Measurements from ENCODE around the gene OARD1.
A peak's percentile ranks its signal among the peaks of the same experiment; 100 is the strongest.

Gene OARD1

DNA sequence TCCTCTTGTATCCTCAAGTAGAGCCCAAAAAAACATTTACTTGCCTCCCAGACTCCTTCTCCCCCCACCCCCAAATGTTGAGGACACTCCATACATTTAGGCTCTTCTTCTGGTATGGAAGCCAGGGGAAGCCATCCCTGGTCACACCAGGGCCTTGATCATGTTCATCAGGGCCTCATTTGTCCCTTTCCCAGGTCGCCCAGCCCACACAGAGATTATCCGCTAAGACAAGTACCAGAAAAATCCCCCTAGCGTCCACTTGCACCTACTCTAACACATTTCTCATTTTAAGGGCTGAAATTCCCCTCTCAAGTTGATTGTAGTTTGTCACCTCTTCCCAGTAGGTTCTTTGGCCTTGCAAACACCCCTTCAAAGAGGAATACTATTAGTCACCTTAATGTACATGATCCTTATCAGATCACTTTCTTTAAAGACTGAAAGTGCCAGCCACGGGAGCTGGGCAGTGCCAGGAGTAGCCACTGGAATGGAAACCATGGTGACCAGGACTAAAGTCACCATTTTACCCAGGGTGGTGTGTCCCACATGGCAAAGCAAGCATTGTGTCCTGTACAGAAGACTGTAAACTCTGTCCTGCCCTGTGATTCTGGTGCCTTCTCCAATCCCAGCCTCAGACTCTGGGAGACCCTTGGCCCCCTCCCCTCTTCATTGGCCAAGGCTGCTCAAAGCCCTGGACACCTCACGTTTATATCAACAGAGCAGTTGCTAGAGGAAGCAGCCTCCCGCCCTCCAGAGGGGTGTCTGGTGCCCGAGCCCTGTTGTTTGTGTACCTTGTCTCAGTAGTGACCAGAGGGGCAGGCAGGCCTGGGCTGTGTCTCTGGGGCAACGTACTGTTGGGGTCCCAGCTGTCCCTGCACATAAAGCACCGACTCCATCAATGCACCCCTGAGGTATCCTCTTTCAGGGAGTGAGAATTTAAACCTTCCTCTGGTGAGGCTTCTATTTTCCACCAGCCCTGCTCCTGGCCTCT, 24.1 kb downstream of the OARD1 start:
- no peak for DNase-seq

DNA sequence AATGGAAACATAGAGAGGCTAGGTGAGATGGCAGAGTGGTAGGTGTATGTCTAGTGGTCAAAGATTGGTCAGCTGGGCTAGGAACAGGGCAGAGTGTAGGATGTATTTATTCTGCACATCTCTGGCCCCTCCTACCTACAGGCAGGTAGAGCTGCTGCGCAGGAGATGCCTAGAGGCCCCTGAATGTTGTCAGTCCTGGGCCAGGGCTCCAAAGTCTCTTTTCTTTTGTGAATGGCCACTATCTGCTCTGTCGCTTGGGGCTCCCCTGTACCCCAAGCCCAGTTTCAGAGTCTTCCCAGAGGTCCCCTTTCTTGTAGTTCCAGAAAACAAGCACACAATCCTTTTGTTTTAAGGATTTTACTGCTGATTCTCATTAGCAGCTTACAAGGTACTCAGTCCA, 24.9 kb downstream of the OARD1 start:
- no peak for DNase-seq

DNA sequence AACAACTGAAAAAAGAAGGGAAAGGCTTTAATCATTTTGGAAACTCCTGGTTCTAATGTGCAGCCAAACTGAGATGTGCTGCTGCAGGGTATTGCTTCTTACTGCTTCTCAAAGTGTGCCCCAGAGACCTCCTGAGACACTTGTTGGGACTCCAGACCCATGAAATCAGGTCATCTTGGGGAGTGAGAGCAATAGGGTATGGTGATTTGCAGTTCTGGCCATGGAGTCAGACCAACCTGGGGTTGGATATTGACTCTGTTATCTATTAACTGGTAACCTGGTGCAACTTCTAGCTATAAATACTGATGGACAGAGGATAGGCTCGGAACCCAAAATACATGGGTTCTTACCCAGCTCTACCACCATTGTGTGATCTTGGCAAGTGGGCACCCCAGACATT, 26.1 kb downstream of the OARD1 start:
- no peak for DNase-seq

DNA sequence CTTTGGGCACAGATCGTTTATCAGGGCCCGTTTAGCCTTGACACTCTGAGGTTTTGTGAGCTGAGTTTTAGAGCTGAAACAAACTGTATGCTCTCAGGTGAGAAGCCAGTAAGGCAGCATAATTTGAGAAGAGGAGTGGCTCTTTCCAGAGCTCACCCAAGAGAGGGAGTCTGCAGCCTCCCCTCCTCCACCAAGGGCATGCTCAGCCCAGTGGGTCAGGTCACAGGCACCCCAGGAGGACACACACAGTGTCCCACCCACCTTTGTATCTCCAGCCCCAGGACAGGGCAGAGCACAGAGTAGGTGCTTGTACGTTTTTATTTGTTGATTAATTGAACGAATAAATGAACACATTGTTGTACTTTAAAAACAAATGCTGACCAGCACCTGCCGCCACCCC, 26.5 kb downstream of the OARD1 start:
- no peak for DNase-seq

DNA sequence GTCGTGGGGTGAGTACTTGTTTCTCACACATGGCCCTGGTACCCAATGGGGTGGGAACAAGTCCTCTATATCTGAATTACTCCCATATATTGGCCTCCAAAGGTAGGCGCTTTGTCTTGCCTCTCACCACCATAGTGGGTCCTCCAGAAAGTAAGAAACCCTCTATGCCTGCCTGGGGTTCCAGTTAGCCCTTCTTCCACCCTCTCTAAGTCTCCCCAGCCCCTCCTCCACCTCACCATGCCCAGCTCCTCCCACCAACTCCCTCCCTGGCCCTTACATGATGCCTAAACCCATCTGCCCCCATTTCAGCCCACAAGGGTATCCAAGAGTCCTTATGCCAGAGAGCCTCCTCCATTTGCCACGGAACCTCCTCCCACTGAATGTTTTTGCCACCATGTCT, 29.0 kb downstream of the OARD1 start:
- no peak for DNase-seq

DNA sequence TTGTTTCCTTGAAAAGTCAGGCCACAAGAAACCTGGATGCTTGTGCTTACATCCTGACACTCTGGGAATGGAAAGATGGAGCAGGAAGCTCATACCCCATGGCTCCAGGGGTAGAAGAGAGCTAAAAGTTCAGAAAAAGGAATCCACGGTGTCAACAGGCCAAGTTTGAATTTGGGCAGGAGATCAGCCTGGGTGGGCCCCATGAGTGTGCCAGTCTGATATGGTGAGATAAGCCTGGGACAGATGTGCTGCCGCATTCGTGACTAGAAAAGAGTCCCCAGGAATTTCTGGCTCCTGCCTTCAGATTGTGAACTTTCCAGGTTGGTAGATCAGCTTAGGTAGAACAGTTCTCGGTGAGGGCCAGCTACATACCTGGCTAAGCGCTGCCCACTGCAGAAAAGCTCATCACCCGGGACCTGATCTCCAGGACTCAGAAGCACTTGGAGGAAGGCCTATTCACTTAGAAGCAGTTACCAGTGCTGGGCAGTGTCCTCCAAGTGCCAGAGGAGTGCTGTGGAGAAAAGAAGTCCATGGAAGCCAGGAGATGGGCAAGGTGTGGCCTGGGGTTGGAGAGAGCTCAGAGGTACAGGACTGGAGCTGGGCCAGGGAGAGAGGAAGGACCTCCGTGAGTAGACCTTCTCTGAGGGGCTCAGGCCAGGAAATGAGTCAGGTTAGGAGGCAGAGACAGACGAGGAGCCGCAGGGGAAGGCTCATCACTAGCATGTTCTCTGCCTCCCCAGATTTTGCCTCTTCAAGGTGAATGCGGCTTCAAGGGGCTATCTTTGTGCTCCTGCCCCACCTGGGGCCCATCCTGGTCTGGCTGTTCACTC, 29.7 kb downstream of the OARD1 start, which contains the start of gene TSPO2:
Gene TSPO2, plus strand, starts transcription at position 242 of the 830 bp plus-strand sequence. Its CDS starts 519 bp downstream, at position 761.
- no peak for DNase-seq

DNA sequence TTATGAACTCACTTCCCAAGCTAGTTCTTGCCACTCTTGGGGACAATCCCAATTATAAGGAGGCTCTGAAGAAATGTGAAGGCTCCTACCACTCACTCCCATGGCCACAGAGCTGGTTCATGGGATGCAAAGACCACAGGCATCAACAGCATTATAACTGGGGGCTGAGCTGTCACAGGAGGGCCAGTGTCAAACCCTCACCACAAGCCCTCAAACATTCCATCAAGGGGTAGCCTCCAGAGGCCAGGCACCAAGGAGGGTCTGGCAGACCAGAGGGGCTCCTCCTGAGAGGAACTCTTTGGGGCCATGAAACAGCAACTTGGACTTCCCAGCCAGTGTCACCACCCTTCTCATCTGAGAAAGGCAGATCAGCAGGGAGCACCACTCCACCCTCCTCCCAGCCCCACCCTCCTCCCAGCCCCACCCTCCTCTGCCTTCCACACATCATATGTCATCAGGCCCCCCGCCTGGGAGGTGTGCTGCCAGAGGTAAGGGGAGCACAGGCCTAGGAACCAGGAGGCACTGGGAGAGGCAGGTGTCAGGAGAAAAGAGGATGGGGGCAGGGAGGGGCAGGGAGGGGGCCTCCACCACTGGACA, 31.1 kb downstream of the OARD1 start:
- no peak for DNase-seq

DNA sequence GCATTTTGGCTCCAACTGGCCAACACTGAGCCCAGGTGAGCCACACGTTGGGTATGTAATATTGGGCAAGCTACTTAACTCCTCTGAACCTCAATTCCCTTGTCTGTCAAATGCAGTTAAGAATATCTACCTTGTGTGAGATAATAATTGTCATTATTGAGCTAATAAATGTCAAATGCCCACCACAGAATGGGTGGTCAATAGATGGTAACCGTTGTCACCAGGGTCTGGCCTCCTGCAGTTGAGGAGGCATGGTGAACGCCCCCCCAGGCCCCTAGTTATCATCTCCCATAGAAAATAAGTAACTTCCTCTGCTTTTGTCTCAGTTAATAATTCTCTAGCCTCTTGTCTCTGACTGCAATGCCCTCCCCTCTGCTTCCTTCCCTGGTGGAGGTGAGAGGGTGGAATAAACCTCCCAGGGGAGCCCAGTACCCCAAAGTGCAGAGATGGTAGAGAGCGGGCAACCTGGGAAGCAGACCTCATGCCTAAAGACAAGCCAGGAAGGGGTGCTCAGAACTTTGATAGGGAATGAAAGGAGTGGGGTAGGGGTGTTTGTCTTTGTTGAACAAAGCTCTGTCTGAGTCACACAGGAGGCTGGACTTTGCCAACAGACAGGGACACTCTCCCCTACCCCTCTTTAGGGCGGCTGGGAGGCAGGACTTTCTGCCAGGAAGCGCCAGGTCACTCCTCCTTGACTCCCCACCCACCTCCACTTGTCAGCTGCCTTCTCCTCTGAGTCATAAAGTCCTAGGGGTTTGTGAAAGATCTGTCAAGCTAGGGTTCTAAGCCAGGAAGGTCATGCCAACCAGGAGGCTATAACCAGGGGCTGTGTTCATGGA, 31.8 kb downstream of the OARD1 start:
- DNase-seq = no peak

DNA sequence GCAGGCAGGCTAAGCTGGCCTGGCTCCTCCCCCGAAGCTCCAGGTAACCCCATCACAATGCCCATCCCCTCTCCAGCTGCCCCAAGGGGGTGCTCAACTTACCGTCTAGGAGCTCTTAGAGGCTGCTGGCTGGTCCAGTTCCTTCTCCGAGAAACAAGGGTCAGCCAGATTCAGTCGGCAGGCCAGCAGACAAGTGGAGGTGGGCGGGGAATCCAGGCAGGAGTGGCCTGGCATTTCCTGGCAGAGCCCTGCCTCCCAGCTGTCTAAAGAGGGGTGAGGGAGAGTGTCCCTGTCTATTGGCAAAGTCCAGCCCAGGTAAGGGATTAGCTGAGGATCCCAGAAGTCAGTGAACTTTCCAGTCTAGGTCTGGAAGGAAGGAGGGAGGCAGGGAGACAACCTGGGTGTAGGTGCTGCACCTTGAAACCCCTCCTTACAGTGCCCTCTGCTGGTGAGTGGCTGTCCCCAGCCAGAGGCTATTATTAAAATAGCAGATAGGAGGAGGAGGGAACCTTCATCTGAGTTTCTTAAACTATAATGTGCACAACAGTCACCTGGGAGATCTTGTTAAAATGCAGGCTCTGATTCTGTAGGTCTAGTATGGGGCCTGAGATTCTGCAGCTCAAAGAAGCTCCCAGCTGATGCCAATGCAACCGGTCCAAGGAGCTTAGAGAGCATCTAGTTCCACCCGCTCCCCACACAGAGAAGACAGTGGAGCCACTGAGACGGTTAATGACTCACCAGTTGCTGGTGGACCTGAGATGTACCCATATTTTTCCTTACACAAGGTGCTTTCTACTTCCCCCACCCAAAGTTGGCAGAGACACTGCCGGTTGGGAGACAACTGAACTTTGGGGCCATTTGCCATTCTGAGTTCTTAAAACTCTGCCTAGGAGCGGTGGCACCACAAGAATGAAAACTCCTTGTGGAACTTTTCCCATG, 32.8 kb downstream of the OARD1 start, which contains the start of gene UNC5CL:
Gene UNC5CL, minus strand, starts transcription at position 162 of the 939 bp plus-strand sequence. CDS start 4,147 bp downstream, outside the sequence.
- DNase-seq = peak; percentile 56

DNA sequence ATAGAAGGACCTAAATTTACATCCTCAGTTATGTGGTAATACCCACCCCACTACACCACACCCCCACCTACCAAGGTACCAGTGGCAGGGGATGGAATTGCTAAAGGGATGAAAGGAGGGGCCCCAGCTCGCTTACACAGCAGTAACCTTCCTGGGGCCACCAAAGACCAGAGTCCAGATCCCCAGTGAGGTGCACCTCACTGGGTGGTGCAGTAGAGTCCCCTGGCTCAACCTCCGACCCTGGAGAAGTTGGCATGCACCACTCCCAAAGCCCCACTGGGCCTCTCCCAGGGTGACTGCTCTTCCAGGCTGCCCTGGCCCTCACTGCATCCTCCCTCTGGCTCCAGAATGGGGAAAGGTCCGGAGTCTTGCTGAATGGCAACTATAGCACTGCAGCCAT, 34.0 kb downstream of the OARD1 start:
- DNase-seq = no peak

DNA sequence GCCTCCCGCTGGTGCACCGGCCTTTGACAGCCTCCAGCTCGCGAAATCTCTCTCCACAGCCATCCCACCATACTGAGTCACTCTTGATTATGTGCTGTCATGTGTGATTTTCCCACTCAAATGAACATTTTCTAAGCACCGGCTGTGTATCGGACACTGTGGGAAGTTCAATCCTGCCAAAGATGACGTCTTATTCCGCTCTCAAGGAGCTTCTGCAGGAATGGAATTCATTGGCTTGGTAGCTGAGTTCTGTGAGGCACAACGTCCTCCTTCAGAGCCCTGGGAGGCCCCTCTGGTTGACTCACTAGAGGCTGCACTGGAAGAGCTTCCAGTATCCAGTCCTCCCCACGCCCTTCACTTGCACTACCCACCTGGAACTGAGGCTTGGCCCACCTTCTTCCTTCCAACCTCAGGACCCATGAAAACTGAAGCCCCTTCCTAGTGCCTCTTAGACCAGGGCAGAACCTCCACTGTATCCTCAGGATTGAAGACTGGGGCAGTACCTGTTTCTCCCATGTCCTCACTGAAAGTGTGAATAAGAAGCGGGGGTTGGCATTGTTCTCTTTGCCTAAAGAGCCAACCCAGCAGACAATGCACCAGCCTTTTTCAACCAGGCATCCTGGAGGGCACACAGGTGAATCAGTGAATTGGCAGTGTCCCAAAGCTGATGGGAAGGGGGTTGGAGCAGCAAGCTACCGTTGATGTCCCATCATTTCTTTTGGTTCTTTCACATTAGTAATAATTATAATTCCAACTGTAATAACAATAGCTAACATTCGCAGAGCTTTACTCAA, 34.9 kb downstream of the OARD1 start:
- no peak for DNase-seq

DNA sequence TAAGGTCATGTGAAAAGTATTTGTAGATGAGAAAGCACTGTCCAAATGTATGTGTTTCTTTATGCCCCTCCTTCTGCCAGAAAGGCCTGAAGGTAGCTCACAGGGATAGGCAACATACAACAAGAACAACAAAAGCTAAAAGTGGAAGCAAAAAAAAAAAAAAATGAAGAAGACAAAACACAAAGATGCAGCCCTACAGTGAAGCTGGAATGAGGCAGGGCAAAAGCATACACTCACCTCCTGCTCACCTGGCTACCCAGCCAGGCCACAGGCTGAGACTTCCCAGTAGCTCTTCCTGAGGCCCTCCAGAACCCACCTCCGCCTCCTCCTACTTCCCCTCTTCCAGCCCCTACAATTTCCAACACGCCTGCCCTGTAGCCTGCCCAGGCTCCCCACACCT, 35.6 kb downstream of the OARD1 start:
- no peak for DNase-seq

DNA sequence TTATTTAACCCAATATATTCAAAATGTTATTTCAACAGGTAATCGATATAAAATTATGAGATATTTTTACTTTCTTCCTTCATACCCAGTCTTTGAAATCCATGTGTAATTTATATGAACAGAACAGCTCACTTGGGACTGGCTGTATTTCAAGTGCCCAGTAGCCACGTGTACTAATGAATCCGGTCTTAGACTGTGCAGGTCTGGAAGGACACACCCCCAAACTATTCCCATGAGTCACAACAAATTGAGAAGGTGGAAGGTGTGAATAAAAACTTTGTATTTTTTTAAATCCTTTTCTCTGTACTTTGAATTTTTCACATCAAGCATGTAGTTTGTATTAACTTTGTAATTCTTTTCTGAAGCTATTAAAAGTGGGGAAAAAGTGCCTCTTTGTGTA, 36.0 kb downstream of the OARD1 start:
- DNase-seq = no peak

DNA sequence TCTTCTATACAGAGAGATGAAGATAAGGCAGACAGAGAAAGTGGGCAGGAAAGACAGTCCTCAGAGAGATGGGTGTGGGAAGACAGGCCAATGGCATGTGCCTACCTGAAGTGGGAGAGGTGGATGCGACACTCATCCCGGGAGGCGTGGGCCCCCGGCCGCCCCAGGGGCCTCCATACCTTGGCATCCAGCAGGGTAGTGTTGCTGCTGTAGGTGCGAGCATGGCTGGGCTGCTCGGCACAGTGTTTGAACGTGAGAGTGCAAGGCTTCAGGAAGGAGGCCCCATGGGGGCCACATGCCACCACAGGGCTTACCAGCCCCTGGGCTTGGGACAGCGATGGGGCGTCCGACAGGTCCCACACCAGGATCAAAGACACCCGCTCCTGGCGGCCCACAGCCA, 38.4 kb downstream of the OARD1 start:
- no peak for DNase-seq

DNA sequence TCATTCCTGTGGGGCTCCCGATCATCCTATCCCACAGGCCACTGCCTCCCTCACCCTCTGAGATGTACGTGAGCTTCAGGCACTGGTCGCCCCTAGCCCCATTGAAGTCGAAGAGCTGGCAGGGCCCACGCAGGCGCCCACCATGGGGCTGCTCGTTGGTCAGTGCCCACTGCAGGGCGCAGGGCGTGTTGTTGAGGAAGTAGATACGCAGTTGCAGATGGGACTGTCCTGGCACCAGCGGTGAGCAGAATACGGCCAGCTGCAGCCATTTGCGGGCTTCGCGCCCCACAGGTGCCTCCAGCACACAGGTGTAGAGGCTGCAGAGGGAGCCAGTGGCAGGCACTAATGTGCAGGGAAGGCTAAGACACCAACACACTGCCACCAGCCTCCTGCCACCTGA, 39.3 kb downstream of the OARD1 start:
- no peak for DNase-seq

DNA sequence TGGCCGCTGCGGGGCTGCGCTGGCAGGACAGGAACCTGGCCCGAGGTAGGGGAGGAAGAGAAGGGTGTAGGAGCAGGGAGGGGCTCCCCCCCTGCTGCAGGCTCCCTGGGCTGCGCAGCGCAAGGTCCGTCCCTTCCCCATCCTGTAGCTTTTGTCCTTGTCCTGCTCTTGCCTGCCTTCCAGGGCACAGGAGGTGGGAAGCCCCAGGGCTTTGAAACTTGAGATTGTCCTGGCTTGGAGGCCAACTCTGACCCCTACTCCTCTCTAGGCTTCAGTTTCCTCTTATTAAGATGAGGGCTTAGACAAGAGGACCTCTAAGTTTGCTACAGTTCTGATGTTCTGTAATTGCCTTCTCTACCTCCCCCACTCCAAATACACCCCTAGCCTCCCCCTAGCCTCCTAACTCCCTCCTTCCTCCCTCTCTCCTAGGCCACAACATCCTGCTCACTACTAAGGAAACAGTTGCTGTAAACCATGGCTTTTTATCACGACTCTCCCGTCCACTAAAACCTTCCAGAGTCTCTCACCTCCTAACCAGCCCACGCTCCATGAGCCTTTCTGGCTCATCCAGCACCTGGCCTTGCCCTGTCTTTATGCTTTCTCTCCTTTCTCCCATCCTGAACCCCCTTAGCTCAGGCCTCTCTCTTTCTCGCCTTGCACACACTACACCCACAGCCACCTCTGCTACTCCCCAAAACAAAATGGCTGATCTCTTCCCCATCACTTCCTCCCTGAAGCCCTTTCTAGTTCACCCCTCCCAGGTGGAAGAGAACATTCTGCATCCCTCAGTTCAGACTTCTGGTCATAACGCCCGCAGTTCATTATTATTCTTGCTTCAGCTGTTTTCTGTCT, 43.4 kb downstream of the OARD1 start:
- DNase-seq = no peak

DNA sequence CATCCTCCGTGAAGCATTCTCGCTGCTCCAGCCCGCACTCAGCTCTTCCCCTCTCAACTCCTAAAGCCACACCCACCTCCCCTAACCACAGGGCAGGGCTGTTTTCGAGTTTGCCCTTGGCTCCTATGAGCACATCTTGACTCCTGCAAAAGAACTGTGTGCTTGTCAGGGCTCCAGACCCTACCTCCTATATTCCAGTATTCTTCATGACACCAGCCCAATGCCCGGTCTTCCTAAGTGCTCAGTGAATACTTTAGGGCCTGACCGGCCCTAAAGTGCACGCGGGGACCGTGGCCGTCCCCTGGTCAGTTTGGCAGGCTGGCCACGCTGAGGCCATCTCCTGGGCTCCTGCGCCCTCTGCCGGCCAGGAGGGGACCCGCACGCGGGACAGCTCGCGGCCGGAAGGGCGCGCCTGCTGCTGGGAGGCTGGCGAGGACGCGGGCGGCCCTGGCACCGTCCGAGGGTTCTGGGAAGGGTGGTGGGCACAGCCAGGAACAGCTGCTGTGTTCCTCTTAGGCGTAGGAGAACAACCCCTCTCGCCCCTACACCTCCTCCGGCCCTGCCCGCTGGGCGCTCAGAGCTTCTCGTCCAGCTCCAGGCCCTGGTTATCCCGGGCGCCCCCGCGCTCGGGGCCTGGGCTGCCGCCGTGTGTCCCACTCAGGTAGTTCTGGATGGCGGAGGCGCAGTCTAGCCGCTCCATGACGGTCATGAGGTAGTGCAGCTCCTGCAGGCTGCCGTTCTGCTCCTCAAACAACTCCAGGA, 44.2 kb downstream of the OARD1 start:
- peak; percentile 70 for DNase-seq

DNA sequence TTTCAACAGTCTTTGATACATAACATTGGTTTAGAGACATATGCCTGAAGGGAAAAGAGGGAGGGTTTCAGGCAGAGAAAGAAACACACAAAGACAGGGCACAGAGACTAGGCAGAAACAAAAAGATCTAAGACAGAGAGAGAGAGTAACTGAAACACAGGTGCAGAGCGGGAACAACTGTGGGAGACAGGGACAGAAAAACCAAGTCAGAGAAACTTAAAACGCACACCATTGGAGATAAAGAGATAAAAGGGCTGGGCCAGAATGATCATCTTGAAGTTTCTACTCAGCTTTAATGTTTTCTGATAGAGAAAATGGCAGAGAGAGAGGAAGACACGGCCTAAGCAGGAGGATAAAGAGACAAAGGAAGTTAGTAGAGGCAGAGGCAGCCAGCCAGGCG, 44.9 kb downstream of the OARD1 start:
- no peak for DNase-seq

Measured in CD4-positive, alpha-beta T cell treated with Interleukin-21 for 1 hour (primary cell).